HG02678 (cell line): Measurements from ENCODE around the gene FHDC1.

Source experiments
- ATAC-seq: cut with Tn5 transposase; IDR thresholded peaks from one replicate; pipeline ENCODE4 v1.9.1; 2021; ENCODE audit warnings: mild to moderate bottlenecking, moderate library complexity; ENCODE audit not compliant: unreplicated experiment

Gene FHDC1

DNA sequence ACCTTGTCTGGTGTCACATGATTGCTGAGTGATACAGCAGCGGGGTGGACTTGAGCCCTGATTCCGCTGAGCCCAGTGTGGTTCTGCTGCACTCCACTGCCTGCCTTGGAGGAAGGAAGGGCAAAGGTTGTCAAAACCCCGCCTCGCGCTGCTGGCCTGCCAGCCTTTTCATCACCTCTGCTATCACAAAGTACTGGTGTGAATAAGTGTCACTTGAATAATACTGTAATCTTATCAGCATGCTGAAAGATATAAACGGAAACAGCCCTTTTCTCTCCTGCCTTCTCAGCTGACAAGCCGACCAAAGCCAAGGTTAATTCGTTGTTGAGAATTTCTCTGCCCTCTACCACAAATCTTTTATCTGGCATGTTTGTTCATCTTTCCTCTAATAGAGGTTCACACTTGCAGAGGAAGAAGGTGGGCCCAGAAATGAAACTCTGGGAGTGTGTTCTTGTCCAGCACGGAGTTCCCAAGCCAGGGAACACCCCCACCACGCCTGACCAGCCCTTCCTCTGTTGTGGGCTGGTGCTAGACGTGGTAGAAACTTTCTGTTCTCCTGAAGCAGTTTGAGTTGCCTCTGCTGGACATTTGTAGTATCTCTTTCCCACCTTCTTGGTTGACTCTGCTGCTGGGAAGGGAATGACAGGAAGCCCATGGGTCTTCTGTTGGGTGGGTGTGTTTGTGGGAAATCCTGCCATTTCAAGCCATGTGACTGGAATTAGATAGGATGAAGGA lies 21.5 kb downstream of the FHDC1 start:
- no peak for ATAC-seq

DNA sequence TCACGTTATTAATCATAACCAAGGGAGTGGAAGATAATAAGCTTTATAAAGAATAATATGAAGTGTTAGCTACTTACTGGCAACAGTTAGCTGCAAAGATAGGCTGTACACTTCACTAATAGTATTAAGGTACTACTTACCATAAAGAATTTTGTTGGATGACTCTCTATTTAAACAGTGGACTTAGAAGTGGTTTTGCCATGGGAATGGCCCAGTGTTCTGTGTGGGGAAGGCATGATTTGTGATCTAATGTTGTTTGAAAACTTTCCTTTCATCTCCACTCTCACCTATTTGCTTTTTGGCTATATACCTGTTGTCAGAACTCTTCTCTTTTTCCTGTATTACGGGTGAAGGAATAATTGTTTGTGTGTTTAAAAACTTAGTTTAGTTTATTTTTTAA lies 23.0 kb downstream of the FHDC1 start:
- no peak for ATAC-seq

DNA sequence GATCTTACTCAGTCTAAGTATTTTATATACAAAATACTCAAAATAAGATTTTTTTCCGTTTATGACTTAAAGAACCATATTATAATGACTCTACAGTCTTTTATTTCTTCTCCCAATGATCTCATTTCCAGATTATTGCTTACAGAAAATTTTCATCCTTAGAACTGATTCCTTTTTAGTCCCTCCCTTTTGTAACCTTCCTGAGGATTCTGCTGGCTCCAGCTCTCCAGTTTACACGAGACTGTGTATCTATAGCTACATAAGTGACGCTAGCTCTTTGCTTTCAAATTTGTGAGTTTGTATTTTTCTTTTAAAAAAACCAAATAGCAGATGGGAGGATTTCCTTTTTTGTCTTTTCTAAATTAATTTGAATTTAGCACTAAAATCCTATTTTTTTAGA lies 24.0 kb downstream of the FHDC1 start:
- ATAC-seq, result no peak

DNA sequence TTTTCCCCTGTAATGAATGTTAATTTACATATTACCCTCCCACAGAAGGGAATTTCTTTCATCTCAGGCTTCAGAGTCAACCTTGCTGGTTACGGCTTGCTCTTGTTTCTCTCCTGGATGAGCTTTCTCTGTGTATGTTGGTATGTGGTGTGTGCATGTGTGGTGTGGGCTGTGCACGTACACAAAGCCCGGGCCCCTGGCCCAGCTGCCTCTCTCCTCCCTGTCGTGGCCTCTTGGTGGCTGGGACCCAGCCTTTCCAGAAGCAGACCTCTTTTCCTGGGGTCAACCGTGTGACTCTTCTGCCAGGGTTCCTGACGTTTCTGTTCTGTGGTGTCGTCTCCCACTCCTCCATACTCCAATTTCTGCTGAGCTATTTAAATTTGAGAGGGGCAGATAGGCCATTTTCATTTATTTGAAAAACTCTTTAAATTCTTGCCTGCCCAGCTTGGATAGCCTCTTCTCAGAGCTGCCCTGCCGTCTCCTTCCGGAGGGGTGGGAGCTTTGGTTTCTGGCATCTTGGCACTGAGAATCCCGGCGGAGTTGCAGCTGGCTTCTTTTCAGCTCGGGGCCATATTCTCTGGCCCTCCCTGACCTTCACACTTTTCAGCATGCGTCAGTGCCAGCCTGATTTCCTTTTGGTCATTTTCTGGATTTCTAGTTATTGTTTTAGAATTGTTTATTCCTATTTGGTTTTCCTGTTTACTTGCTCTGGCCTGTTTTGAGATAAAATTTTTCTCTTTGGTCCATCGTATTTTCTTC lies 25.1 kb downstream of the FHDC1 start:
- no peak for ATAC-seq

DNA sequence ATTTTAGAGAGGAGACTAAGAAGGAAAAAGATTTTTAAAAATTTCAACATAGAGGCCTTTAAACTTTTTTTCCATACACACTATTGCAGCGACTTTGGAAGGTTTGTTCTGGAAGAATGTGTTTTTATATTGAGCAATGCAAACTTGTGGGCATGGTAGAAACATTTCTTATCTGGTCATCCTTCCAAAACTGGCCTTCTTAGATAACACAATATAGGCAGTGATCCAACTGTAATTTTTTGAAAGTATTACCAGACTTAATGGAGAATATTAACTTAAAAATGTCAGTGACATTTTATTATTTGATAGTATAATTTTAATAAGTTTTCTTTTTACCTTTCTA lies 25.6 kb downstream of the FHDC1 start:
- ATAC-seq, result no peak

DNA sequence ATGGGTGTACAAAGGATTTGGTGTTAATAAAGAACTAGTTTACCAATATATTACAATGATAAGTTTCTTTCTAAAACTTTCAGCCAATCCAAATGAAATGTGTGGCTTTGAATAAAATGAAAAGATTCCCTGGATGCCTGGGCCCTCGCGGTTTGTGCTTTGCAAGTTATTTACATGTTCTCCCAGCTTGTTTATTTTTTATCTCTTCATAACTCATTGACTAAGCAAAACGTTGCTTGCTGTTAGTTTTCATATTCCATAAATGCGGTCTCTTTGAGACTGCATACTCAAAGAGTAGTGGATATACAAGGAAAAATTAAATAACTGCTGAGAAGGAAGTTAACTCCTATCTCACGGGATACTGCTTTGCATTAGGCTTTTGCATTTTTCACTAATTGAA lies 26.0 kb downstream of the FHDC1 start:
- no peak for ATAC-seq

DNA sequence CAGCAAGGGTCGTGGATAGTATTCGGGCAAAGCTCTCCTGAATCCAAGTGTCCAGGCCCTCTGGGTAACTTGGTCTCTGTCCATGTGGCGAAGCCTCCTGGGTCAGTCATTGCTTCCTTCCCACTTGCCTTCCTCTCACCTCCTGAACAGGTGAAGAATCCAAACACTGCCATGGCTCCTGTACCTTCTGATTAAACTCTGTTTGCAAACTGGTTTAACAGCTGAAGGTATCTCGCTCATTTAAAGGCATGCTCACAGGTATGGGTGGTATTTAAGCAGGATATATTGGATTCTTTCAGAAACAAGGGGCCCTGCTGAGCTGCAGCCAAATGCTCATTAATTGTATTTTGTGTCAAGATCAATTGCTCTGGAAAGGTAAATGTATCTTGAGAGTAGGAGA lies 28.2 kb downstream of the FHDC1 start:
- no peak for ATAC-seq

DNA sequence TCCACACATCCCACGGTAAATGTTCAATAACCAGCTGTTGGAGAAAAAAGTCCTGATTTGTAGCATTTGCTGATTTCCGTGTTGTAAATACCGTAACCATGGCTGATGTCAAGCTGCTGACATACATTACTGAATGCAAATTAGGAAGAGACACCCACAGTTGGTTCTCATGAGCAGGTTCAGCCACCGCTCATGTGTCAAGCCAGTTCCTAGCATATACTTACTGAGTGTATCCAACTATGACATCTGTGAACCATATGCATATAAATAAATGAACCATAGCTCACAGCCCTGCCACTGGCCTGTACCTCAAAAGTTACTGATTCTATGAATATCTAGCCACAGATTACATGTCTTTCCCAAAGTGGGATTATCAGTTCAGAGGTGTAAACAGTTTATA lies 29.5 kb downstream of the FHDC1 start:
- no peak for ATAC-seq

DNA sequence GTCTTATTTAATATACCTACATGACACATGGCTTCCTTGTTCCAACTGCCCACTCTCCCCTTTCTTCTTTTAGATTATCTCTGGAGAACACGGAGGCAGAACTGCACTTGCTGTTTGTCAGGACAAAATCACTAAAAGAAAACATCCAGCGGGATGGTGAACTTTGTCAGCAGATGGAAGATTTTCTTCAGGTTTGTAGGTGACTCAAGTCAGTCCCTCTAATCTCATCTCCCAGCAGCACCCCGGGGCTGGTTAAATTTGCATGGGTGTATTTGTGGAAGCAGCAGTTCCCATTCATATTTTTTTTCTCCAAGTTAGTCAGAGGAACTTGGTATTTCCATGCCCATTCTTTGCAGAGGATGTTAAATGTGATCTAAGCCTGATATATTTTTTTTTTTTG lies 31.8 kb downstream of the FHDC1 start:
- no peak for ATAC-seq

DNA sequence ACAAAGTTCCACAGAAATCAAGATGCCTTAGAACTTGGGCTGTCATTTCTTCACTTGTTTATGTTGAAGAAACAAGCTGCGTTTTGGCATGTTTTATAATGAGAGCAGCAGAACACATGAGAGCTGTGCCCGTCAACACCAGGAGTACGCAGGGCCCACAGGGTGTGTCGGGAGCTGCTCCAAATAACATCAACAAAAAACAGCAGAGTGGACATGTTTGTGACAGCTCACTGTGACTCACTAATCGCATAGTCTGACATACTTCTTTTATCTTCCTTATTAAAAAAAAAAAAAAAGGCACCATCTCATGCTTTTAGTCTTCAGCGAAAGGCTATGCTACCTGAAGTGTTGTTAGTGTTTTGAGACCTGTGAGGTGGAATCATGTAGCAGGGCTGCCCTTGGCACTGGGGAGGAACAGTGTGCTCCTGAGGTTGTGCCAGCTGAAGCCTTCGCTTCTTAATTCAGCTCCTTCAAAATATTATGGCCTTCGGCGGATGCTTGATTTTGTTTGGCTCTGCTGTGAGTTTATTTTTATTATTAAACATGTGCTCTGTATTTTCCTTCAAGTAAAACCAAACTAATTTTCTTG lies 32.8 kb downstream of the FHDC1 start:
- no peak for ATAC-seq

DNA sequence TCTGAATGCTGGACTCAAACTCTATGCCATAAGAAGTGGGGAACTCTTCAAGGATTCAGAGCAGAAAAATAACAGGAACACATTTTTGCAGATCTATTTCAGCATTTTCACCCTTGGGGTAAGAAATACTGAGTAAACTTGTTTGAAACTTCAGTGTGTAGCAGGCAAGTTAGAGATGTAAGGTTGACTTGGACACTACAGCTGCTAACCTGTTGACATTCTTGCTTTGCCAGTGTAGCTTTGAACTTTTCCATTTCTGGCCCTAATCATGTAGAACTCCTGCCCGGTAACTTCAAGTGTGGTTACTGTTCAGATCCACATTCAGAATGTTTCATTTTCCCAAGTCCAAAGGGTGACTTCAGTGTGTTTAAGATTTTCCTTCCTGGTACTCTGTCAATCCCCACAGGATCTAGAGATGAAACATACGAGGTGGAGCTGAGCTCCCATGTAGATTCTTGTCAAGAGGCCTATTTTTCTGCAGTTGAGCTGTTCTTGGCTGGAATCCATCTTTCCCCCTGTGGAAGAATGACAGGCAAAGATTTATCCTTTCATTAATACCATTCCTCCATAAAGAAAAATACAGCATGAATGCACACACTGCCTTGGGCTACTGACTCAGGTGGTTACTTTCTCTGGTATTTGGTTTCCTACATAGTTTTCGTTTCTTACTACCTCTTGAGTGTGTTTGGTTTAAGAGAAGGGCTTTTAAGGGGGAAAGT lies 34.1 kb downstream of the FHDC1 start:
- no peak for ATAC-seq

DNA sequence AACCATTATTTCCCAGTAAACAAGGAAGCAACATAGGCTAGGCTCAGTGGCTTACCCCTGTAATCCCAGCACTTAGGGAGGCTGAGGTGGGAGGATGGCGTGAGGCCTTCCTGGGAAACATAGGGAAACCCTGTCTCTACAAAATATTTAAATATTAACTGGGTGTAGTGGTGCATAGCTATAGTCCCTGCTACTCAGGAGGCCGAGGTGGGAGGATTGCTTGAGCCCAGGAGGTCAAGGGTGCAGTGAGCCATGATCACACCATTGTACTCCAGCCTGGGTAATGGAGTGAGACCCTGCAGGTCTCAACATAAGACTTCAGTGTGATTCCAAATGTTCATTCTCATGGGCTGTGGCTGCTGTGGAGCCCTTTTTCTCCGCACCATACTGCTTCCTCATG lies 34.9 kb downstream of the FHDC1 start:
- ATAC-seq, result no peak

DNA sequence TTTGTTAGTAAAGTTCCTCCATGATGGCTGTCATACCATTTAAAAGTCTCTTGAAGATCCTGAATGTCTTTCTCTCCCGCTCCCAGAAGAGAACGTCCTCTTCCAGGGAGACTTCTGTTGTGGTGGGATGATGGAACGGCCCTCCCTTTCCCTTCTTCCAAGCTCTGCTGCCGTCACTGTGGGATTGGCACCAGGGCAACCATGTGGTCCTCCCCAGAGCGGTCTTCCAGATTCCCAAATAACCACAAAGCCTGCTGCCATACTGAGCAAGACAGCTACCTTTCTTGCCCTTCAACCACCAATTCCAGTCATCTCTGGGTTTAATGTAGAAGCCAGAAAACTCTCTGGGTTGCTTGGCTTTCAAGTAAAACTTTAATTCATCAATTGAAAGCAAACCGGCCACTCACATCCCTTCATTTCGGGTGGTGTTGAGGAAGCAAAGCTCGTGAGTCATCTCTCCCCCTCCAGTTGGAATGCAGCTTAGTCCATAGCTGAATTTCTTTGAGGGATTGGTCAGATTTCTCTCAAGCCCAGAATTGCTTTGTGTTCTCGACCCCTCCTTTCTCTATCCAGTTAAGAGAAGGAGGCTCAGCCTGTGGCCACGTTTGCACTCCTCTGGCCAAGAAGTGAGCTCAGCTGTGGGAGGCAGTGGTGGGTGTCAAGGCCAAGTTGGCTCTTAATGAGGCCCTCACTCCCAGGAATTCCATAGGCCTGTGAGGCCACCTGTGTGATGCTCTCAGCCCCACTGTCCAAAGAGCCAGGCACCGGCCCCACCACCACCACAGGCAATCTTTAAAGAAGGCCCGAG lies 36.9 kb downstream of the FHDC1 start:
- ATAC-seq, result no peak

DNA sequence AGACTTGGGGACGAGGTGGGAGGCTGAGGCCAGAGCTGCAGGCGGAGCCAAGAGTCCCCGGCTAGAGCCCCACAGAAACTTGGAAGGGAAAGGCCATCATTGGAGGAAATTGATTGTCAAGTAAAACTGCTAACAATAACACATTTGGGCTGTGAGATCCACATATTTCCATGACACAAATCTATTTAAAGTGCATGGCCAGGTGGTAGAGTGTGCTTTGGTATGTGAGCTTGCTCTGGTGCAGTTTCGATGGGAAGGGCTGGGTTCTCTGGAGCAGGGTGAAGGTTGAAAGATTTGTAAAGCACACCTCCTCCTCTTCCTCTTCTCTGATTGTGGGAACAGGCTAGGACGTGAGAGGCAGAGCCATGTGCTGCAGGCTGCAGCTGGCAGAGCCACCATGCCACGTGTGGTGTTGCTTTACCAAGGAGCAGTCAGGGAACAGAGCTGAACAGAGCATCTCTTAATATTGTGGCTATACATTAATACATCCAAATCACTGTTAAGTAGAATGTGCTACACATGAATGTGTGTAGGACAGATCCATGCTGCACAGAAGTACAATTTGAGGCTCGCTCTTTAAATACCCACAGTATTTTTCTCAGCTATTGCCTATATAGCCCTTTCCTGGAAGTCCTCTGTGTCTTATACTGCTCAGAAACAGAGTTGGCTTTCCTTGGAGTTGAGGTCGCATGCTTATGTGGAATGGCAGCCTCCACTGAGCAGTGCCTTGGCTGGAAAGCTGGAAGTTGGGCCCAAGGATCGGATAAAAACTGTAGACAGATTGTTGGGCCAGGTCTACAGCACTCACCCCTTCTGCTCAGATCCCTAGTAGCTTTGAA lies 37.7 kb downstream of the FHDC1 start:
- ATAC-seq, result no peak

DNA sequence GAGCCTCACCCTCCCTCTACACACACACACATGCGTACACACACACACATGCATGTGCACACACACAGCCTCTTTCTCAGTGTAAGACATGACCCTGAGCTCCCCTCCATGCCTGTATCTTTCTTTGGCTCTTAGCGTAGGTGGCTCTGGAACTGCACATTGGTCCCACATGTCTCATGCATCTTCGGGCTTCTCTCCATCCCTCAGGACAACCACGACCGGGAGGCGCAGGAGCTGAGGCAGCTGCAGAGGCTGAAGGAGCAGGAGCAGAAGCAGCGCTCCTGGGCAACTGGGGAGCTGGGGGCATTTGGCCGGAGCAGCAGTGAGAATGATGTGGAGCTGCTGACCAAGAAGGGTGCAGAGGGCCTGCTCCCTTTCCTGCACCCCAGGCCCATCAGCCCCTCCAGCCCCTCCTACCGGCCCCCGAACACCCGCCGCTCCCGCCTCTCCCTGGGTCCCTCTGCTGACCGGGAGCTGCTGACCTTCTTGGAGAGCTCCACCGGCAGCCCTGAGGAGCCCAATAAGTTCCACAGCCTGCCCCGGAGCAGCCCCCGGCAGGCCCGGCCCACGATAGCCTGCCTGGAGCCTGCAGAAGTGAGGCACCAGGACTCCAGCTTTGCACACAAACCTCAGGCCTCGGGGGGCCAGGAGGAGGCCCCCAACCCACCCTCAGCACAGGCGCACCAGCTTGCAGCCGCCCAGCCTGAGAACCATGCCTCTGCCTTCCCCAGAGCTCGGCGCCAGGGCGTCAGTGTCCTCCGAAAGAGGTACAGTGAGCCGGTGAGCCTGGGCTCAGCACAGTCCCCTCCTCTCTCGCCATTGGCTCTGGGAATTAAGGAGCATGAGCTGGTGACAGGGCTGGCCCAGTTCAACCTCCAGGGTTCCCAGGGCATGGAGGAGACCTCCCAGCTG lies 38.6 kb downstream of the FHDC1 start:
- ATAC-seq, result no peak

DNA sequence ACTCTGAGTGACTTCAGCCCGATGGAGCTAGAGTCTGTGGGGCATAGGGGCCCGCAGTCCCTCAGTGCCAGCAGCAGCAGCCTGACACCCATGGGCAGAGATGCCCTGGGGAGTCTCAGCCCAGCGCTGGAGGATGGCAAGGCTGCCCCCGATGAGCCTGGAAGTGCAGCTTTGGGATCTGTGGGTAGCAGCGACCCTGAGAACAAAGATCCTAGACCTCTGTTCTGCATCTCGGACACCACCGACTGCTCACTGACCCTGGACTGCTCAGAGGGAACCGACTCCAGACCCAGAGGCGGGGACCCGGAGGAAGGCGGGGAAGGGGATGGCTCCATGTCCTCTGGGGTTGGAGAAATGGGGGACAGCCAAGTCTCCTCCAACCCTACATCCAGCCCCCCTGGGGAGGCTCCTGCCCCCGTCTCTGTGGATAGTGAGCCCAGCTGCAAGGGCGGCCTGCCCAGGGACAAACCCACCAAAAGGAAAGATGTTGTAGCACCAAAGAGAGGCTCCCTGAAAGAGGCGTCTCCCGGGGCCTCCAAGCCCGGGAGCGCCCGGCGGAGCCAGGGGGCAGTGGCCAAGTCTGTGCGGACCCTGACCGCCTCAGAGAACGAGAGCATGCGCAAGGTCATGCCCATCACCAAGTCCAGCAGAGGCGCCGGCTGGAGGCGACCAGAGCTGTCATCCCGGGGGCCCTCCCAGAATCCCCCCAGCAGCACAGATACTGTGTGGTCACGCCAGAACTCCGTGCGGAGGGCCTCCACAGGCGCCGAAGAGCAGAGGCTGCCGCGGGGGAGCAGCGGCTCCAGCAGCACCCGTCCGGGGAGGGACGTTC lies 39.5 kb downstream of the FHDC1 start:
- no peak for ATAC-seq

DNA sequence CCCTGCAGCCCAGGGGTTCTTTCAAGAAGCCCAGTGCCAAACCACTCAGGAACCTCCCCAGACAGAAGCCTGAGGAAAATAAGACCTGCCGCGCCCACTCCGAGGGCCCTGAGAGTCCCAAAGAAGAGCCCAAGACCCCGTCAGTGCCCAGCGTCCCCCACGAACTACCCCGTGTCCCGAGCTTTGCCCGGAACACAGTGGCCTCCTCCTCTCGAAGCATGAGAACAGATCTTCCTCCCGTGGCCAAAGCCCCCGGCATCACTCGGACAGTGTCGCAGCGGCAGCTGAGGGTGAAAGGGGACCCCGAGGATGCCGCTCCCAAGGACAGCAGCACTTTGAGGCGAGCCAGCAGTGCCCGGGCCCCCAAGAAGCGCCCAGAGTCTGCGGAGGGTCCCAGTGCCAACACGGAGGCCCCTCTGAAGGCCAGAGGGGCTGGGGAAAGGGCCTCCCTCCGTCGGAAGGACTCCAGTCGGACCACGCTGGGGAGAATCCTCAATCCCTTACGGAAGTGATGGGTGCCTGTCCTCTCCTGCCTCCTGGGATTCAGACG lies 40.2 kb downstream of the FHDC1 start:
- ATAC-seq, result no peak
